Right kidney (tissue), 1 donor: Measurements from ENCODE around the gene ZNF689.

Source experiments
- DNase-seq: peaks from one replicate; pipeline ENCODE4 v3.0.0-alpha.2; 2016

The ZNF689 gene

GRCh38 chr16:30562021-30562420, 48.2 kb downstream of the ZNF689 start:
- no peak for DNase-seq

- DNase-seq, result peak; percentile 67
Measured at GRCh38 chr16:30561089-30561816, 48.9 kb downstream of the ZNF689 start.

GRCh38 chr16:30559690-30560089, 50.5 kb downstream of the ZNF689 start:
- no peak for DNase-seq

GRCh38 chr16:30558789-30559377, 51.3 kb downstream of the ZNF689 start:
- no peak for DNase-seq

- peak; percentile 91 for DNase-seq
Measured at GRCh38 chr16:30557957-30558788, 52.0 kb downstream of the ZNF689 start, which contains the start of gene ZNF764. TSS of gene ZNF764 (minus strand) at chr16:30558374. CDS start at chr16:30558182, 192 bp downstream.

GRCh38 chr16:30557707-30557956, 52.6 kb downstream of the ZNF689 start:
- no peak for DNase-seq

GRCh38 chr16:30556125-30556473, 54.1 kb downstream of the ZNF689 start:
- no peak for DNase-seq

GRCh38 chr16:30555315-30556124, 54.7 kb downstream of the ZNF689 start:
- DNase-seq, result no peak

- no peak for DNase-seq
Measured at GRCh38 chr16:30554557-30555314, 55.5 kb downstream of the ZNF689 start.

GRCh38 chr16:30553393-30553899, 56.7 kb downstream of the ZNF689 start:
- no peak for DNase-seq

- no peak for DNase-seq
Measured at GRCh38 chr16:30552956-30553355, 57.2 kb downstream of the ZNF689 start.
